GM19099 (cell line): ENCODE measurements around the gene KCNMA1.

Experiments
- POLR2A ChIP-seq: IDR thresholded peaks from 3 replicates; pipeline ENCODE4 v1.6.1; 2011; ENCODE audit warnings: low read depth; ENCODE audit not compliant: insufficient read length; ENCODE audit errors: extremely low read depth

The KCNMA1 gene

GRCh38 chr10:77406764-77407430, 230.7 kb downstream of the KCNMA1 start:
- no peak for TF ChIP-seq POLR2A

GRCh38 chr10:77405771-77406241, 231.8 kb downstream of the KCNMA1 start:
- TF ChIP-seq POLR2A, result no peak

GRCh38 chr10:77404810-77405209, 232.8 kb downstream of the KCNMA1 start:
- TF ChIP-seq POLR2A, result no peak

- no peak for TF ChIP-seq POLR2A
These were observed 233.8 kb downstream of the KCNMA1 start for GRCh38 chr10:77403761-77404160.

GRCh38 chr10:77401683-77402082, 235.9 kb downstream of the KCNMA1 start:
- TF ChIP-seq POLR2A, result no peak

- no peak for TF ChIP-seq POLR2A
These were observed 237.6 kb downstream of the KCNMA1 start for GRCh38 chr10:77400033-77400432.

- no peak for TF ChIP-seq POLR2A
These were observed 238.4 kb downstream of the KCNMA1 start for GRCh38 chr10:77398986-77399755.

GRCh38 chr10:77398558-77398957, 239.1 kb downstream of the KCNMA1 start:
- no peak for TF ChIP-seq POLR2A

GRCh38 chr10:77397103-77397502, 240.5 kb downstream of the KCNMA1 start:
- TF ChIP-seq POLR2A, result no peak

GRCh38 chr10:77396290-77396689, 241.3 kb downstream of the KCNMA1 start:
- TF ChIP-seq POLR2A, result no peak

- TF ChIP-seq POLR2A, result no peak
These were observed 243.6 kb downstream of the KCNMA1 start for GRCh38 chr10:77393821-77394501.

GRCh38 chr10:77393411-77393810, 244.2 kb downstream of the KCNMA1 start:
- TF ChIP-seq POLR2A, result no peak

GRCh38 chr10:77392851-77393250, 244.8 kb downstream of the KCNMA1 start:
- no peak for TF ChIP-seq POLR2A

- no peak for TF ChIP-seq POLR2A
These were observed 245.3 kb downstream of the KCNMA1 start for GRCh38 chr10:77392236-77392721.

- no peak for TF ChIP-seq POLR2A
These were observed 245.9 kb downstream of the KCNMA1 start for GRCh38 chr10:77391605-77392235.

- no peak for TF ChIP-seq POLR2A
These were observed 247.1 kb downstream of the KCNMA1 start for GRCh38 chr10:77390481-77390891.

GRCh38 chr10:77388571-77389100, 249.0 kb downstream of the KCNMA1 start:
- no peak for TF ChIP-seq POLR2A
